GM23248 (cell line): ENCODE data around the gene LRRN2.

ENCODE experiments used
- EZH2 ChIP-seq: fragments of 200-600 bp; sonication (generic); IDR thresholded peaks from 2 replicates; pipeline ENCODE4 v1.6.1; 2018; ENCODE audit warnings: antibody characterized with exemption, mild to moderate bottlenecking; ENCODE audit not compliant: insufficient read depth, poor library complexity, severe bottlenecking
- EZH2phosphoT487 ChIP-seq: fragments of 200-600 bp; sonication (generic); IDR thresholded peaks from 2 replicates; pipeline ENCODE4 v1.6.1; 2018; ENCODE audit warnings: antibody characterized with exemption, moderate library complexity, mild to moderate bottlenecking, low read depth; ENCODE audit not compliant: insufficient read depth

GRCh38 chr1:204662530-204662929, 23.0 kb downstream of the LRRN2 start:
- no peak for TF ChIP-seq EZH2phosphoT487
- TF ChIP-seq EZH2, result no peak
